Panc1 (cell line): Measurements from ENCODE around the gene TSHZ2. TPM values are rescaled to one million over a fixed set of nuclear protein-coding genes. Genes with fewer than 3 reads are reported as not detected.

Experiments
- ATAC-seq: fragments of 200-7000 bp; cut with Tn5 transposase; 2 replicates; pipeline ENCODE4 v1.9.1; 2020; ENCODE audit warnings: mild to moderate bottlenecking, moderate library complexity
- BruUV-seq: library from RNA; stranded (reverse); fragments of 400-500 nt; replicated peaks from 2 replicates; lab custom pipeline; 2021; lab: Mats Ljungman, UMichigan
- CTCF ChIA-PET: fragments of 300-600 bp; sonication (Branson Sonifier 250); formaldehyde crosslinking; loops from one replicate; lab custom pipeline; 2022; ENCODE audit warnings: antibody characterized with exemption; lab: Charles Lee
- POLR2A ChIA-PET: fragments of 300-600 bp; sonication (Branson Sonifier 250); formaldehyde crosslinking; loops from one replicate; lab custom pipeline; 2022; ENCODE audit warnings: antibody characterized with exemption; lab: Charles Lee
- DNase-seq: peaks from one replicate; pipeline ENCODE4 v3.0.0-alpha.2; 2010; ENCODE audit warnings: low read depth, low spot score
- H3K27ac ChIP-seq: 2 replicates; pipeline ENCODE4 v1.5.1; 2011; ENCODE audit warnings: mild to moderate bottlenecking, low read length, inconsistent platforms
- H3K27me3 ChIP-seq: fragments of 200-500 bp; sonication (Bioruptor generic); 2 replicates; pipeline ENCODE4 v1.6.0; 2014; ENCODE audit warnings: low read length, inconsistent platforms; ENCODE audit not compliant: control insufficient read depth, insufficient read depth
- H3K36me3 ChIP-seq: fragments of 200-500 bp; sonication (Bioruptor generic); 2 replicates; pipeline ENCODE4 v1.5.1; 2014; ENCODE audit warnings: inconsistent platforms, mild to moderate bottlenecking, low read length, moderate library complexity; ENCODE audit not compliant: control insufficient read depth, insufficient read depth
- H3K4me1 ChIP-seq: 2 replicates; pipeline ENCODE4 v1.5.1; 2011; ENCODE audit warnings: inconsistent platforms, mild to moderate bottlenecking, low read length, moderate library complexity; ENCODE audit not compliant: control insufficient read depth, insufficient read depth
- H3K4me3 ChIP-seq, 2 experiments: 2 replicates each; pipeline ENCODE4 v1.5.1; 2011 to 2012; ENCODE audit warnings: low read depth in 2 of 2, low read length in 2 of 2, mild to moderate bottlenecking in 2 of 2, inconsistent platforms in 1 of 2, moderate library complexity in 1 of 2
- H3K9me3 ChIP-seq: fragments of 200-500 bp; sonication (Bioruptor generic); 2 replicates; pipeline ENCODE4 v1.5.1; 2014; ENCODE audit warnings: low read depth, mild to moderate bottlenecking, inconsistent platforms, low read length, moderate library complexity; ENCODE audit not compliant: control insufficient read depth, insufficient read depth
- POLR2AphosphoS5 ChIP-seq: IDR thresholded peaks from 2 replicates; pipeline ENCODE4 v1.6.1; 2012; ENCODE audit warnings: mild to moderate bottlenecking, low read depth, low read length, moderate library complexity
- SIN3A ChIP-seq: IDR thresholded peaks from 2 replicates; pipeline ENCODE4 v1.6.1; 2012; ENCODE audit warnings: low read depth, mild to moderate bottlenecking, low read length, moderate library complexity, borderline replicate concordance; ENCODE audit not compliant: insufficient read depth
- TCF7L2 ChIP-seq: IDR thresholded peaks from 2 replicates; pipeline ENCODE4 v1.6.1; 2011; ENCODE audit warnings: mild to moderate bottlenecking, low read depth, low read length, inconsistent platforms
- in situ Hi-C: cut with HindIII; loops from 2 replicates; pipeline ENCODE4 v1.10.0; 2016; ENCODE audit warnings: low sequenced_read_pairs, low pct_unique_long_range_greater_than_20kb
- intact Hi-C: fragments of 100-400 bp; cut with micrococcal nuclease; formaldehyde crosslinking; loops from one replicate; pipeline ENCODE4 v1.10.0; 2022; ENCODE audit not compliant: unreplicated experiment
- total RNA-seq: library from RNA; stranded (reverse); gene quantifications from one replicate; pipeline ENCODE4 v1.2.1, GENCODE V29; 2021; ENCODE audit not compliant: unreplicated experiment
- TF ChIP-seq, protein P1 (sequence below), 2 experiments: IDR thresholded peaks; 2 replicates each; pipeline ENCODE4 v1.6.1; 2011 to 2012; ENCODE audit warnings: low read depth in 2 of 2, control low read depth in 1 of 2, low read length in 1 of 2, mild to moderate bottlenecking in 1 of 2, moderate library complexity in 1 of 2; ENCODE audit not compliant: insufficient read depth in 1 of 2
- TF ChIP-seq, protein P2 (sequence below): fragments of 450-650 bp; IDR thresholded peaks from 2 replicates; pipeline ENCODE4 v1.5.1; 2017; ENCODE audit warnings: mild to moderate bottlenecking

The TSHZ2 gene
- total RNA-seq, 1 experiment from 2014 or later: 0.36 TPM

DNA sequence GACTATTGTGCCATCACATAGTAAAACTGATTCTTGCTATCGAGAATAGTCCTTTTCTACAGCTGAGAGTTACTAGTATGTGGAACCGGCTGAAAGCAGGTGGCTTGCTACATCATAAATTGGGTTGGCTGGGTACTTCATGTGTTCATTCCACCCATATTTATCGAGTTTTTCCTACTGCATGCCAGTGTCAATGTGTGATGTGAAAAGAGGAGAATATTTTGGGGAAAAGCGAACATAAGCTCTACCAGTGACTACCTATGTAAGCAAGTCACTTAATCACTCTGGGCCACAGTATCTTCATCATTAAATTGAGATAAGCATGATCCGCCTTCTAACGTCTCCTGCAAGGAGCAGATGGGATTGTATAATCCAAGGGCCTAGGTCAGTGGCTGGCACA is 61.0 kb downstream of the TSHZ2 start:
- DNase-seq: no peak
- intact Hi-C loops: no loop called here
- no peaks in the 10 kb centered on the region for H3K36me3 ChIP-seq
- CTCF ChIA-PET: no interaction called here
- H3K27ac ChIP-seq: no peak overlapping the region
- TF ChIP-seq, protein P1, sequence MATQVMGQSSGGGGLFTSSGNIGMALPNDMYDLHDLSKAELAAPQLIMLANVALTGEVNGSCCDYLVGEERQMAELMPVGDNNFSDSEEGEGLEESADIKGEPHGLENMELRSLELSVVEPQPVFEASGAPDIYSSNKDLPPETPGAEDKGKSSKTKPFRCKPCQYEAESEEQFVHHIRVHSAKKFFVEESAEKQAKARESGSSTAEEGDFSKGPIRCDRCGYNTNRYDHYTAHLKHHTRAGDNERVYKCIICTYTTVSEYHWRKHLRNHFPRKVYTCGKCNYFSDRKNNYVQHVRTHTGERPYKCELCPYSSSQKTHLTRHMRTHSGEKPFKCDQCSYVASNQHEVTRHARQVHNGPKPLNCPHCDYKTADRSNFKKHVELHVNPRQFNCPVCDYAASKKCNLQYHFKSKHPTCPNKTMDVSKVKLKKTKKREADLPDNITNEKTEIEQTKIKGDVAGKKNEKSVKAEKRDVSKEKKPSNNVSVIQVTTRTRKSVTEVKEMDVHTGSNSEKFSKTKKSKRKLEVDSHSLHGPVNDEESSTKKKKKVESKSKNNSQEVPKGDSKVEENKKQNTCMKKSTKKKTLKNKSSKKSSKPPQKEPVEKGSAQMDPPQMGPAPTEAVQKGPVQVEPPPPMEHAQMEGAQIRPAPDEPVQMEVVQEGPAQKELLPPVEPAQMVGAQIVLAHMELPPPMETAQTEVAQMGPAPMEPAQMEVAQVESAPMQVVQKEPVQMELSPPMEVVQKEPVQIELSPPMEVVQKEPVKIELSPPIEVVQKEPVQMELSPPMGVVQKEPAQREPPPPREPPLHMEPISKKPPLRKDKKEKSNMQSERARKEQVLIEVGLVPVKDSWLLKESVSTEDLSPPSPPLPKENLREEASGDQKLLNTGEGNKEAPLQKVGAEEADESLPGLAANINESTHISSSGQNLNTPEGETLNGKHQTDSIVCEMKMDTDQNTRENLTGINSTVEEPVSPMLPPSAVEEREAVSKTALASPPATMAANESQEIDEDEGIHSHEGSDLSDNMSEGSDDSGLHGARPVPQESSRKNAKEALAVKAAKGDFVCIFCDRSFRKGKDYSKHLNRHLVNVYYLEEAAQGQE (IDR thresholded peaks at IDR 0.05; ENCODE audit: insufficient read depth in 1 of 2, low read depth in 2 of 2, low read length in 1 of 2): no peak
- no peak for TF ChIP-seq SIN3A
- TF ChIP-seq, protein P2, sequence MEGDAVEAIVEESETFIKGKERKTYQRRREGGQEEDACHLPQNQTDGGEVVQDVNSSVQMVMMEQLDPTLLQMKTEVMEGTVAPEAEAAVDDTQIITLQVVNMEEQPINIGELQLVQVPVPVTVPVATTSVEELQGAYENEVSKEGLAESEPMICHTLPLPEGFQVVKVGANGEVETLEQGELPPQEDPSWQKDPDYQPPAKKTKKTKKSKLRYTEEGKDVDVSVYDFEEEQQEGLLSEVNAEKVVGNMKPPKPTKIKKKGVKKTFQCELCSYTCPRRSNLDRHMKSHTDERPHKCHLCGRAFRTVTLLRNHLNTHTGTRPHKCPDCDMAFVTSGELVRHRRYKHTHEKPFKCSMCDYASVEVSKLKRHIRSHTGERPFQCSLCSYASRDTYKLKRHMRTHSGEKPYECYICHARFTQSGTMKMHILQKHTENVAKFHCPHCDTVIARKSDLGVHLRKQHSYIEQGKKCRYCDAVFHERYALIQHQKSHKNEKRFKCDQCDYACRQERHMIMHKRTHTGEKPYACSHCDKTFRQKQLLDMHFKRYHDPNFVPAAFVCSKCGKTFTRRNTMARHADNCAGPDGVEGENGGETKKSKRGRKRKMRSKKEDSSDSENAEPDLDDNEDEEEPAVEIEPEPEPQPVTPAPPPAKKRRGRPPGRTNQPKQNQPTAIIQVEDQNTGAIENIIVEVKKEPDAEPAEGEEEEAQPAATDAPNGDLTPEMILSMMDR: no peak
- TF ChIP-seq POLR2AphosphoS5: no peak
- no peak for TF ChIP-seq TCF7L2
- H3K4me1 ChIP-seq: no peaks in the 10 kb centered on the region
- H3K9me3 ChIP-seq: no peaks in the 10 kb centered on the region
- BruUV-seq: no TSS peak
- ATAC-seq: no peak
- in situ Hi-C loops: no loop called here
- POLR2A ChIA-PET: no interaction called here
- no peak overlapping the region for H3K4me3 ChIP-seq
- peaks cover 4% of the 10 kb centered on the region for H3K27me3 ChIP-seq

DNA sequence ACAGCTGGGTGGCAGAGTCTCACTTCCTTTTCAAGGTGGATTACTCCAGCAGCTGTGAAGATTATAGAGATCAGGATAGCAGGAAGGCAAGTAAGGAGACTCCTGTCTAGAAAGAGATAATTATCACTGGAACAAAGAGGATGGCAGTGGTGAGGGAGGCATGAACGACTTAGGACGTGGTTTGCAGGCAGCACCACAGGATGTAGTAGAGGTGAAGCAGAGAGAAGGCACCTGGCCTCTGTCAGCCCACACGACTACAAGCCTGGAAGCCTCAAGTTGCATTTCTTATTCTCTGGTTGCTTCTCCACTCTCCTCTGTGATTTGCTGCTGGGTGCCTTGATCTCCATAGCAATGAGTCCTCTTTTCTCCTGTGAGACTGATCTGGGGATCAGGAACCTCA is 62.7 kb downstream of the TSHZ2 start:
- H3K27me3 ChIP-seq: peaks cover 2% of the 10 kb centered on the region
- ATAC-seq (no peak), DNase-seq (no peak)
- intact Hi-C loops: no loop called here
- CTCF ChIA-PET: no interaction called here
- no peak overlapping the region for H3K4me3 ChIP-seq
- TF ChIP-seq, protein P2: no peak
- no peak for TF ChIP-seq TCF7L2
- no peak for TF ChIP-seq POLR2AphosphoS5
- TF ChIP-seq, protein P1 (IDR thresholded peaks at IDR 0.05; ENCODE audit: insufficient read depth in 1 of 2, low read depth in 2 of 2, low read length in 1 of 2): no peak
- no peak for TF ChIP-seq SIN3A
- no peak overlapping the region for H3K27ac ChIP-seq
- in situ Hi-C loops: no loop called here
- H3K9me3 ChIP-seq: no peaks in the 10 kb centered on the region
- H3K36me3 ChIP-seq: no peaks in the 10 kb centered on the region
- H3K4me1 ChIP-seq: no peaks in the 10 kb centered on the region
- BruUV-seq: no TSS peak
- POLR2A ChIA-PET: no interaction called here
